ENCODE results near the gene LCP2.

DNA sequence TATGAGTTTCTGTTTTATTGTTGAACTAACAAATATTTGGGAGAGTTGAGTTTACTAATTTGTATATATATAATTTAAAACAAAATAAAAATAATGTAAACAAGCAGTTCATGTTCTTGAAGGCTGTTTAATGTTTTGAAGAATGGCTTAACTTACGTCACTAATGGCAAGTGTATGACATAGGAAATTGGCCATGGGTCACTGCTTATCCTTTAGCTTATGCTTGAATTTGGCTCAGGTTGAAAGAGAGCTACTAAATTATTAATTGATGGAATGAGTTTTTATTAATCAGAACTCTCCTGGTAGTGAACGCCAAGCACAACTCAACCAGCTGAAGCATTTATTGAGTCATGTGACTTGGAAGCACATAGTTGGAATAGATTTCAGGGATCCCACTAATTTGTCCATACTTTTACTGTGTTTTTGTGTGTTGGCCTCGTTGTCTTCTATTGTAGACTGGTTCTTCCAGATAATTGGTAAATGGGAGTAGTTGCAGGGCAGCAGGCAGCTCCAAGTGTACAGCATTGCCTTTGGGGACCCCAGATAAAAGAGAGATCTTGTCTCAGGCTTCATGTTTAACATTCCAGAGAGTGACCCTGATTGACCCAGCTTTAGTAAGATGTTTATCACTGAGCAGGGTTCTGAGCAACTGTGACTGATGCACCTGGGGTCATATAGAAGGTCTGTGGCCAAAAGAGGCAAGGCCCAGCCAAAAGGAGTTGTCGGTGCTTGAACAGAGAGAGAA lies 51.3 kb downstream of the LCP2 start:
- TF ChIP-seq, protein P1, sequence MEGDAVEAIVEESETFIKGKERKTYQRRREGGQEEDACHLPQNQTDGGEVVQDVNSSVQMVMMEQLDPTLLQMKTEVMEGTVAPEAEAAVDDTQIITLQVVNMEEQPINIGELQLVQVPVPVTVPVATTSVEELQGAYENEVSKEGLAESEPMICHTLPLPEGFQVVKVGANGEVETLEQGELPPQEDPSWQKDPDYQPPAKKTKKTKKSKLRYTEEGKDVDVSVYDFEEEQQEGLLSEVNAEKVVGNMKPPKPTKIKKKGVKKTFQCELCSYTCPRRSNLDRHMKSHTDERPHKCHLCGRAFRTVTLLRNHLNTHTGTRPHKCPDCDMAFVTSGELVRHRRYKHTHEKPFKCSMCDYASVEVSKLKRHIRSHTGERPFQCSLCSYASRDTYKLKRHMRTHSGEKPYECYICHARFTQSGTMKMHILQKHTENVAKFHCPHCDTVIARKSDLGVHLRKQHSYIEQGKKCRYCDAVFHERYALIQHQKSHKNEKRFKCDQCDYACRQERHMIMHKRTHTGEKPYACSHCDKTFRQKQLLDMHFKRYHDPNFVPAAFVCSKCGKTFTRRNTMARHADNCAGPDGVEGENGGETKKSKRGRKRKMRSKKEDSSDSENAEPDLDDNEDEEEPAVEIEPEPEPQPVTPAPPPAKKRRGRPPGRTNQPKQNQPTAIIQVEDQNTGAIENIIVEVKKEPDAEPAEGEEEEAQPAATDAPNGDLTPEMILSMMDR (IDR thresholded peaks at IDR 0.05; ENCODE audit: insufficient read depth, low read depth, low read length): no peak
- no peak for TF ChIP-seq EZH2 (IDR thresholded peaks at IDR 0.05; ENCODE audit: insufficient read depth, low read length)
